ENCODE results near the gene MRPL12. TPM values are rescaled to one million over a fixed set of nuclear protein-coding genes. Genes with fewer than 3 reads are reported as not detected.
"Not testable (repeated sequence)": the region's sequence is repeated elsewhere in the genome, so short reads cannot be mapped to it uniquely, and the experiment has no call there.

The MRPL12 gene
- total and polyA plus RNA-seq, 5 experiments from 2014 or later, result 23.8 to 60.2 (median 48.0) TPM

DNA sequence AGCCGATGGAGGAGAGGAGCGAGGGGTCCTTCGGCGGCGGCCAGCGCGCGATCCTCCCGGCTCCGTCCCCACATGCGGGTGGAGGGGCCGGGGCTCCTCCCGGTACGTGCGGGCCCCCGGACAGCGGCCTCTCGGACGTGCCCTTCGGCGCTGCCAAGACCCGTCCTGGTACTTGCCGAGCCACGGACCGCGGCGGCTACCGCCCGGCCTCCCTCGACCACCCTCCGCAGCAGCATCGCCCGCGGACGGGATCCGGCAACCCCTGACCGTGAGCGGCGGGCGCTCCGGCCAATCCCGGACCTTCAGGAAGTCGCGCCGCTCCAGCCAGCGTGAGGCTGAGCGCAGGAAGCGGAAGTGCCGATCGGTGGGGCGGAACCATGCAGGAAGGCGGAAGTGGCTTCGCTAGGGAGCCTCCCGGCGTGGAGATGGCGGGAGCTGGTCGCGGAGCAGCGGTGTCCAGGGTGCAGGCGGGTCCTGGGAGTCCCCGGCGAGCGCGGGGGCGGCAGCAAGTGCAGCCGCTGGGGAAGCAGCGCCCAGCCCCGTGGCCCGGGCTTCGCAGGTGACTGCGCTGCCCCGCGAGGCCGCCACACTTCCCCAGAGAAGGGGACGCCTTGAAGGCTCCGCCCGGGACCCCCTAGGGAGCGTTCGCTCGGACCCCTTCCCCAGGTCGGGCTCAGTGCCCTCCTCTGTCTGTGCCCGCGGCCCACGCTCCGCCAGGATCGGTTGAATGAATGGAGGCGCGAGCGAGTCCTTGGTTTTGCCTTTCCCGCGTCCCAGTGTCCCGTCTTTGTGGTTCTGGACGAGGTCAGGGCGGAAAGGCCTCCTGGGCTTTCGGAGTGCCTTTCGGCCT lies 36.6 kb upstream of the MRPL12 start, which contains the start of the genes CCDC137 and OXLD1:
CCDC137 (plus strand) TSS at position 396 of the 850 bp plus-strand sequence; CDS start at position 426, 30 bp downstream.
OXLD1 (minus strand) TSS at position 264 of the 850 bp plus-strand sequence; CDS start at position 236, 28 bp downstream.
- Mint-ChIP-seq H3K9me3 (no peaks in the 10 kb centered on the region), H3K27me3 (peaks cover 0 to 1% (median 0%) of the 10 kb centered on the region in 5 donors), H3K27ac (peak within 1 kb of the TSS; percentile 89 to 98 (median 96)), H3K4me1 (peaks cover 16 to 55% (median 39%) of the 10 kb centered on the region in 4 donors), H3K4me3 (peak within 1 kb of the TSS; percentile 82 to 98 (median 94)), H3K36me3 (peaks cover 0 to 34% (median 3%) of the 10 kb centered on the region in 3 donors)
- ATAC-seq, result peak; percentile 84 to 92
- DNase-seq, result peak; percentile 86 to 95 (median 90)
- POLR2A ChIA-PET, result interaction anchor here (0.6 to 7.6 kb wide), 11 partner anchors 9 to 195 kb away, joined by 3 to 80 read pairs (median 5); partner anchors contain the start of genes ARL16, FAAP100, HGS and MRPL12

DNA sequence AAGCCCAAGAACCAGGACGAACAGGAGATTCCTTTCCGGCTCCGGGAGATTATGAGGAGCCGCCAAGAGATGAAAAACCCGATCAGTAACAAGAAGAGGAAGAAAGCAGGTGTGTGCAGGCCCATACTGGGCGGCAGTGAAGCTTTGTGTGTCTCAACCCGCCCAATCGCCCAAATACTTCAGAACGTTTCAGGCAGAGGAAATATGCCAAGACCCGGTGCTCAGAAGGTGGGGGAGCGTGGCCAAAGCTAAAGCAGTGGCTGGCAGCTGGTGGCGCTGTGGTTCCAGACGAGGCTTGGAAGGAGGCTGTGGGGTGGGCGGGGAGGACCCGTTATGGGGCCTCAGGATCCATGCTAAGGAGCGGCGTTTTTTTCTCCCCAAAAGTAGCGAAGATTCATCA lies 35.4 kb upstream of the MRPL12 start:
- no peaks in the 10 kb centered on the region for H3K9me3 Mint-ChIP-seq
- peaks cover 0 to 44% (median 3%) of the 10 kb centered on the region in 3 donors for H3K36me3 Mint-ChIP-seq
- ATAC-seq (no peak), DNase-seq (no peak)
- H3K4me1 Mint-ChIP-seq, result peaks cover 16 to 46% (median 36%) of the 10 kb centered on the region in 4 donors
- H3K27ac Mint-ChIP-seq, result peak overlapping the region in 8 of 10 donors; percentile 37 to 96 (median 76)
- H3K4me3 Mint-ChIP-seq, result peak overlapping the region; percentile 82 to 96 (median 91)
- POLR2A ChIA-PET, result interaction anchor here (0.6 to 7.6 kb wide), 5 partner anchors 16 to 483 kb away, joined by 3 to 80 read pairs (median 4); partner anchors contain the start of genes ARL16, BAHCC1 and HGS
- peaks cover 0 to 1% (median 0%) of the 10 kb centered on the region in 5 donors for H3K27me3 Mint-ChIP-seq

DNA sequence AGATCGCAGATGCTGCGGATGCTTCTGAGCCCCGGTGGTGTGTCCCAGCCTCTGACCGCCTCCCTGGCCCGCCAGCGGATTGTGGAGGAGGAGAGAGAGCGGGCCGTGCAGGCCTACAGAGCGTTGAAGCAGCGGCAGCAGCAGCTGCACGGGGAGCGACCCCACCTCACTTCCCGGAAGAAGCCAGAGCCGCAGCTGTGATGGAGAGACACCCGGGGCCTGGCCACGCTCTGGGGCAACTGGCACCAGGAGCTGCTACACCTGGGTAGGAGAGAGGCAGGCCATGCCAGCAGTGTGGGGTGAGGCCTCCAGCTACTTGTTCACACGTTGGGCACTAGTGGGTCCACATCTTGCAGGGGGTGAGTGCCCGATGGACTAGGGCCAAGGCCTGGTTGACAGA lies 30.7 kb upstream of the MRPL12 start:
- H3K4me1 Mint-ChIP-seq, result peaks cover 7 to 27% (median 21%) of the 10 kb centered on the region in 4 donors
- peaks cover 0 to 55% (median 3%) of the 10 kb centered on the region in 3 donors for H3K36me3 Mint-ChIP-seq
- no peaks in the 10 kb centered on the region for H3K27me3 Mint-ChIP-seq
- no peaks in the 10 kb centered on the region for H3K9me3 Mint-ChIP-seq
- no peak overlapping the region for H3K4me3 Mint-ChIP-seq
- DNase-seq (no peak), ATAC-seq (no peak)
- no peak overlapping the region for H3K27ac Mint-ChIP-seq
- POLR2A ChIA-PET, result interaction anchor here (0.7 to 1.9 kb wide), 3 partner anchors 11 to 30 kb away, joined by 3 to 7 read pairs (median 7); partner anchors contain the start of genes ARL16, HGS and MRPL12

DNA sequence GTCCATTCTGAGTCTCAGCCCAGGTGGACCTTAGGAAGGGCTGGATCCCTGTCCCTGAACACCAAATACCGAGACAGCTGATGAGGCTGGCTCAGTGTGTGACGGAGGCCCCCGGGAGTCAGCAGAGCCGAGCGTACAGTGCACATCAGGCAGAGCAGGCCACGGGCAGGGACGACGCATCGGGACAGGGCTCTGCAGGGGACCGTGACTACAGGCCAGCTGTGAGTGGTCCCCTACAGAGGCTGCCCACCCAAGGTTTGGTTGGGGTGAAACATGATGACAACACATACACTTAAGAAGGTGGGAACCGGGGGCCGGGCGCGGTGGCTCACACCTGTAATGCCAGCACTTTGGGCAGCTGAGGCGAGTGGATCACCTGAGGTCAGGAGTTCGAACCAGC lies 30.2 kb upstream of the MRPL12 start:
- POLR2A ChIA-PET, result interaction anchor here (0.7 to 1.7 kb wide), 3 partner anchors 9 to 30 kb away, joined by 3 to 7 read pairs (median 3); partner anchors contain the start of genes ARL16, HGS and MRPL12
- no peaks in the 10 kb centered on the region for H3K27me3 Mint-ChIP-seq
- no peak overlapping the region for H3K4me3 Mint-ChIP-seq
- peaks cover 2 to 23% (median 17%) of the 10 kb centered on the region in 4 donors for H3K4me1 Mint-ChIP-seq
- ATAC-seq (no peak), DNase-seq (no peak)
- H3K36me3 Mint-ChIP-seq, result peaks cover 0 to 51% (median 3%) of the 10 kb centered on the region in 3 donors
- no peaks in the 10 kb centered on the region for H3K9me3 Mint-ChIP-seq
- H3K27ac Mint-ChIP-seq, result no peak overlapping the region

DNA sequence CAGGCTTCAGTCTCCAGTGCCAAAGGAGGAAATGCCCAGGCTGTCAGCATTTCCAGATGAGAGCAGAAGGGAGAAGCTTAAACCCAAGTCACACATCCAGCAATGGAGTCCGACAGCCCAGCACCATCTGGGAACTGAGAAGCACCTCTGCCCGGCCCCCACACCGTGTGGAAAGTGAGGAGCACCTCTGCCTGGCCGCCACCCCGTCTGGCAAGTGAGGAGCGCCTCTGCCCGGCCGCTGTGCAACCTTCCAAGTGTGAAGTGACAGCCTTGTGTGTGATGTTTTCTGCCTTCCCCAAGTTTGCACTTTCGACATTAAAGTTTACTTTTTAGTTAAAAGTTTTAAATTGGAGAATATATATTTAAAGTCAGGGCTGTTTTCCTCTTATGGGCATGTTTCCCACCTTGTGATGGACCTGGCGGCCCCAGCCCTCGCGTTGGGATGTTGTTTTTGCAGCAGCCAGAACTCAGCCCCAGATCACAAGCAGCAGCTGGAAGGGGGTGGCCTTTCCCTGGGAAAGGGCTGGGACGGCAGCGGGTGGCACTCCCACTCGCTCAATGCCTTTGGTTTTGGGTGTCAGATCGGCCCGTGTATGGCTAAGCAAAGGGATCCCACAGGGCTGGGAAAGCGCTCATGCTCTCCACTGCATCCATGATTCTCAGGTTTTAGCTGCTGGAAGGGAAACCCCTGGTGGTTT lies 29.5 kb upstream of the MRPL12 start:
- Mint-ChIP-seq H3K9me3 (no peaks in the 10 kb centered on the region), H3K27ac (no peak overlapping the region), H3K4me1 (peaks cover 0 to 16% (median 9%) of the 10 kb centered on the region in 4 donors), H3K4me3 (no peak overlapping the region), H3K27me3 (no peaks in the 10 kb centered on the region), H3K36me3 (peaks cover 0 to 45% (median 0%) of the 10 kb centered on the region in 3 donors)
- POLR2A ChIA-PET, result interaction anchor here (1.0 kb wide), 2 partner anchors 9 to 38 kb away, joined by 3 read pairs; no protein-coding TSS in a partner anchor
- ATAC-seq, result no peak
- DNase-seq, result no peak

DNA sequence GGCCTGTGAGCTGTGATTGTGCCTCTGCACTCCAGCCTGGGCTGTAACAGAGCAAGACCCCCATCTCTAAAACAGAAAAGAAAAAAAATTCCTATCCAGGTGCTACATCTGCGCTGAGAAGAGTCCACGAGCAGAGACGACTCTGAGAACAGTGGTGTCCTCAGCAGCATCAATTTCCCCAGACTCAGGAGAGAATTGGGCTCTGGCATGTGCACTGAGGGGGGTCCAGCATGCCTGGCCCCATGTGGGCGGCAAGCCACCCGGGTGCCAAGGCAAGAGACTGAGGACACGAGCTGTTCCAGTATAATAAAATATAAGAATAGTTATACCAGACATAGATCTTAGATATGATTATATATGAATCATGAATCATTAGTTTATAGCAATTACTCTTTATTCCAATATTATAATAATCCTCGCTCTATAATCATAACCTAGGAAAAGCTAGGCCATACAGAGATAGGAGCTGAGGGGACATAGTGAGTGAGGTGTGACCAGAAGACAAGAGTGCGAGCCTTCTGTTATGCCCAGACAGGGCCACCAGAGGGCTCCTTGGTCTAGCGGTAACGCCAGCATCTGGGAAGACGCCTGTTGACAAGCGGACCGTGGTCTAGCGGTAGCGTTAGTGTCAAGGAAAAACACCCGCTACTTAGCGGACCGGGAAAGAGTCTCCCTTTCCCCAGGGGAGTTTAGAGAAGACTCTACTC lies 27.5 kb upstream of the MRPL12 start:
- DNase-seq, result peak in 1 of 10 donors; percentile 25
- not testable (repeated sequence) for H3K27me3 Mint-ChIP-seq, ATAC-seq, H3K4me3 Mint-ChIP-seq, H3K4me1 Mint-ChIP-seq, H3K9me3 Mint-ChIP-seq
- H3K27ac Mint-ChIP-seq, result peak overlapping the region in 1 of 10 donors; percentile 33
- peaks cover 0 to 35% (median 0%) of the 10 kb centered on the region in 3 donors for H3K36me3 Mint-ChIP-seq
- POLR2A ChIA-PET, result interaction anchor here (1.1 to 1.3 kb wide), 2 partner anchors 8 to 9 kb away, joined by 3 to 4 read pairs; partner anchors contain the start of genes ARL16, CCDC137 and OXLD1

DNA sequence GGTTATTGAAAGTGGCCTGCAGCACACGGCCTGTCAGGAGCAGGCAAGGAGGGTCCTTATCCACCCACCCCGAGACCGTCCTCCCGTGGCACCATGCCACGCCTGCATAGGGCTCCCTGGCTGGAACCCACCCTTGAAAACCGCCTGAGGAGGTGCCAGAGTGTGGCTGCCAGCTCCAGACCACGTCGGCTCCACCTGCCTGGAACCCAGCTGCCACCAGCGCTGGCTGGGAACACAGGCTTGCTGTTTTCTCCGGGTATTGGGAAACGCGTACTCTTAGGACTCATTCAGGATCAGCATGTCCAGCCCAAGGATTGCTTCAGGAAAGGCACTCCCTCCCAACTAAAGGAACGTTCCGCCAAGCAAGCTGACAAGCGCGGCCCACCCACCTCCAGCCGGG lies 26.3 kb upstream of the MRPL12 start:
- DNase-seq (no peak), ATAC-seq (no peak)
- Mint-ChIP-seq H3K27me3 (no peaks in the 10 kb centered on the region), H3K4me1 (peaks cover 1 to 15% (median 9%) of the 10 kb centered on the region in 4 donors), H3K9me3 (no peaks in the 10 kb centered on the region), H3K27ac (peak overlapping the region in 1 of 10 donors; percentile 7), H3K4me3 (no peak overlapping the region), H3K36me3 (peaks cover 0 to 28% (median 0%) of the 10 kb centered on the region in 3 donors)
- POLR2A ChIA-PET, result interaction anchor here (0.8 to 1.3 kb wide), 2 partner anchors 11 to 1100 kb away, joined by 3 to 4 read pairs; partner anchors contain the start of genes CCDC137 and OXLD1

DNA sequence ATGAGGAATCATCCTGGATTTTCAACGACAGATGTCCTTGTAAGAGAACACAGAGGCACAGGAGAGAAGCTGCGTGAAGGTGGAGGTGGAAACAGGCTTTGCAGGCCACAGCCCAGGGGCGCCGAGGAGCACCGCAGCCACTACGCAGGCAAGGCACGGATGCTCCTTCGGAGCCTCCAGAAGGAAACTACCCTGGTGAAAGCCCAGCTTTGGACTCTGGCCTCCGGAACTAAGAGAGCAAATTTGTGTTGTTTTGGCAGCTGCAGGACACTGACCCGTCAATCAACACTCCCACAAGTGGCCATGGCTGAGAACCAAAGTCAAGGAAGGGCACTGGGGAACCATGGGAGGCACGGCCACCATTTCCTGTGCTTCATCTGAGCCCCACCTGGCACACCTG lies 23.0 kb upstream of the MRPL12 start:
- Mint-ChIP-seq H3K4me1 (peaks cover 9 to 37% (median 29%) of the 10 kb centered on the region in 4 donors), H3K9me3 (peaks cover 0 to 2% (median 0%) of the 10 kb centered on the region in 9 donors), H3K27me3 (no peaks in the 10 kb centered on the region), H3K4me3 (peak overlapping the region in 3 of 10 donors; percentile 18 to 41 (median 36)), H3K36me3 (peaks cover 0 to 6% (median 0%) of the 10 kb centered on the region in 3 donors), H3K27ac (no peak overlapping the region)
- ATAC-seq (no peak), DNase-seq (no peak)
- POLR2A ChIA-PET, result no interaction called here

DNA sequence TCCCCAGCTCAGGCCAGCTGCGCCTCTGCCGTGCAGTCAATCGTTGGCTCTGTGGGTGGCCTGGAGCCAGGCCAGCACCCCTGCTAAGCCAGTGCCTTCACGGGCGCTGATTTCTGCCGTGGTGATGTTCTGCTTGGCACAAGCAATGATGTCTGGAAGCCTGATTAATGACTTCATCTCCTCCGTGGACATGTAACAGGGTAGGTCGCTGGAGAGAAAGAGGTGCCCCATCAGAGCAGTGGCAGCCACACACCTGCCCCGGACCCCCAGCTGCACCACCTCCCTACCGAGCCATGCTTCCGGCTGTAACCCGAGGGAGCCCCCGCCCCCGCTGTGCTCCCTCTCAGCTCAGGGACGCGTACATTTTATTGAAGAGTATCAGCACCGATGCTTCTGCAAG lies 21.5 kb upstream of the MRPL12 start:
- no peak for DNase-seq
- Mint-ChIP-seq H3K9me3 (peaks cover 0 to 2% (median 0%) of the 10 kb centered on the region in 9 donors), H3K4me3 (peak overlapping the region in 7 of 10 donors; percentile 4 to 48 (median 11)), H3K4me1 (peaks cover 9 to 43% (median 27%) of the 10 kb centered on the region in 4 donors), H3K27ac (peak overlapping the region in 2 of 10 donors; percentile 34 to 40), H3K27me3 (no peaks in the 10 kb centered on the region), H3K36me3 (peaks cover 0 to 11% (median 0%) of the 10 kb centered on the region in 3 donors)
- ATAC-seq, result no peak
- POLR2A ChIA-PET, result interaction anchor here (1.0 to 5.6 kb wide), 8 partner anchors 8 to 390 kb away, joined by 3 to 80 read pairs (median 7); partner anchors contain the start of genes CCDC137, FAAP100, OXLD1 and SLC25A10

DNA sequence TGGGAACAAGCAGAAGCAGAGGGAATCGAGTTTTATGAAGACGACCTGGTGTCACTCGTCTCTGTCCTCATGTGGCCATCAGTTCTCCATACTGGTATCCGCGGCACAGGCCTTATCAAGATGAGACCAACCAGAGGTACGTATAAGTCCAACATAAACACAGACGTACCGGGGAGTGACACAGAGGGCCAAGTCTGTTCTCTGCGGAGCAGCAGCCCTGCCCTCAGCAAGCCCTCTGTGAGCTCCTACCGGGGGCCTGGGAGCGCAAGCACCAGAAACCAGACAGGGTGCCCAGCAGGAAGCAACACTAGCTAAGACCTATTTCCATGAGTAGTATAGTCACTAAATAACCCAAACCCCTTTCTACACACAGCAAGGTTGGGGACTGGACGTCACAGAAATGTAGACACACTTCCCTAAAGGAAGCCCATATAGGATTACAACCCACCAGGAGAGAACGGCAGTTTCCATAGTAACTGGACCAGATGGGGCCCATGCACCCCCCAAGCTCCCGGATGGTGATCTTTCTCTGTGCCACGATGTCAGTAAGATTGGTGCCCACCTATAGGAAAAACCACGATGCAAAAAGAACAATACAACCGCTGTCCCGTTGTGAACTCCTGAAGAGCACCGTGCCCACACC lies 20.5 kb upstream of the MRPL12 start:
- Mint-ChIP-seq H3K27me3 (no peaks in the 10 kb centered on the region), H3K4me3 (peak overlapping the region; percentile 87 to 100 (median 98)), H3K27ac (peak overlapping the region; percentile 66 to 98 (median 92)), H3K36me3 (peaks cover 0 to 20% (median 0%) of the 10 kb centered on the region in 3 donors), H3K9me3 (peaks cover 0 to 2% (median 0%) of the 10 kb centered on the region in 9 donors), H3K4me1 (peaks cover 15 to 50% (median 30%) of the 10 kb centered on the region in 4 donors)
- POLR2A ChIA-PET, result interaction anchor here (0.6 to 5.8 kb wide), 15 partner anchors 8 to 1228 kb away, joined by 3 to 80 read pairs (median 4); partner anchors contain the start of genes CCDC137, FAAP100, MCRIP1 and MRPL12
- ATAC-seq, result no peak
- no peak for DNase-seq

DNA sequence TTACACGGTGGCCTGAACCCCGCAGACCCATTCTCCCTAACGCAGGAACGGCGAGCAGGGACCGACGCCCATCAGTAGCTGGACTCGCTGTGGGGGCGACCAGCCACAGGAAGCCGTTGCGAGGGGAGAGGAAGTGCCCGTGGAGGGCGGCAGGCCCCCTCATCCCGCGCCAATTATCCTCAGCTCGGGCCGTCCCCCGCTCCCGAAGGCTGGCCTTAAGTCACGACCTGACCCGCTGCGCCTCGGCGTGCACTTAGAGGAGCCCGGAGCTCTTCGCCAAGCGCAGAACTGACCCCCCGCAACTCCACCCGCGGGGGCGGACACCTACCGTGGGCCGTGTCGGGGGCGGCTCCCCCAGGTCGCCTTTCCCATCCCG lies 20.0 kb upstream of the MRPL12 start:
- H3K9me3 Mint-ChIP-seq, result peaks cover 0 to 2% (median 0%) of the 10 kb centered on the region in 9 donors
- DNase-seq (no peak), ATAC-seq (peak; percentile 20 to 41)
- no peaks in the 10 kb centered on the region for H3K27me3 Mint-ChIP-seq
- POLR2A ChIA-PET, result interaction anchor here (0.6 to 5.8 kb wide), 26 partner anchors 8 to 1229 kb away, joined by 3 to 80 read pairs (median 4); partner anchors contain the start of genes CCDC137, CEP131, FAAP100 and MCRIP1
- H3K36me3 Mint-ChIP-seq, result peaks cover 0 to 20% (median 0%) of the 10 kb centered on the region in 3 donors
- peak overlapping the region; percentile 87 to 100 (median 98) for H3K4me3 Mint-ChIP-seq
- H3K4me1 Mint-ChIP-seq, result peaks cover 15 to 50% (median 30%) of the 10 kb centered on the region in 4 donors
- H3K27ac Mint-ChIP-seq, result peak overlapping the region; percentile 66 to 98 (median 92)
